ENCODE measurements around the gene AQP4. TPM values are rescaled to one million over a fixed set of nuclear protein-coding genes. Genes with fewer than 3 reads are reported as not detected.

AQP4 gene, protein sequence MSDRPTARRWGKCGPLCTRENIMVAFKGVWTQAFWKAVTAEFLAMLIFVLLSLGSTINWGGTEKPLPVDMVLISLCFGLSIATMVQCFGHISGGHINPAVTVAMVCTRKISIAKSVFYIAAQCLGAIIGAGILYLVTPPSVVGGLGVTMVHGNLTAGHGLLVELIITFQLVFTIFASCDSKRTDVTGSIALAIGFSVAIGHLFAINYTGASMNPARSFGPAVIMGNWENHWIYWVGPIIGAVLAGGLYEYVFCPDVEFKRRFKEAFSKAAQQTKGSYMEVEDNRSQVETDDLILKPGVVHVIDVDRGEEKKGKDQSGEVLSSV
- total RNA-seq: not detected

GRCh38 chr18:26865557-26865956, at the start of gene AQP4:
AQP4 (minus strand) TSS chr18:26865707; CDS start chr18:26865689, 18 bp downstream.
- ChIA-PET POLR2A (no interaction called here), CTCF (no interaction called here)

- CTCF ChIA-PET: no interaction called here
- POLR2A ChIA-PET: no interaction called here
Observed at GRCh38 chr18:26911840-26912239, 46.3 kb upstream of the AQP4 start.

DNA sequence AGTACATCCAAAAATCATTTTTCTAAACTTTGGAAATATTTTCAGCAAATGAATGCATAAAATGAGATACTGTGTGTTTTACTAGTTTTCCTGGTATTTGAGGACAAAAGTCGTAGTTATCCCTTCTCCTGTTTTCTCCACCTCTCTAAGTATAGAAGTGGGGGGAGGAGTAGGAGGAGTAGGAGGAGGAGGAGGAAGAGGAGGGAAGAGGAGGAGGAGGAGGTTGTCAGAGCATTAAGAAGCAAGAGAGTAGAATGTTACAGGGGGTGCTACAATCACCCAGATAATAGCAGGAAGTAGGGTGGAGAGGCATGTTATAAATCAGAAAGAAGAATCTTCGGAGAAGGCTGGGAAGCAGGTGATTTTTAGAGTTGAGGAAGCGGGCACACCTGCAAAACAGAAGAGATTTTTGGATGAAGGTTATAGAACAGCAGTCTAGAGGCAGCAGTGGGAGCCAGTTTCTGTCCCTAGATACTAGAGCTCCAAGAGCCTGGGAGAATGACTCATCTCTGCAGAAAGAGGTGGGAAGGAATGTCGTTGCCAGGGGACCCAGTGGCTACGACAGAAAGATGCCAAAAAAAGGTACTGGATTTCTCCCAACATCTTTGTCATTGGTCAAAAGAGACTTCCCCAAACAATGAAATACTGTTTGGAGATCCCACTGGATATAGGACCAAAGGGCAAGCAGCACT, 44.2 kb upstream of the AQP4 start:
- POLR2A ChIA-PET: no interaction called here
- CTCF ChIA-PET: no interaction called here

- POLR2A ChIA-PET: no interaction called here
- CTCF ChIA-PET: no interaction called here
Observed at GRCh38 chr18:26908906-26909305, 43.4 kb upstream of the AQP4 start.

DNA sequence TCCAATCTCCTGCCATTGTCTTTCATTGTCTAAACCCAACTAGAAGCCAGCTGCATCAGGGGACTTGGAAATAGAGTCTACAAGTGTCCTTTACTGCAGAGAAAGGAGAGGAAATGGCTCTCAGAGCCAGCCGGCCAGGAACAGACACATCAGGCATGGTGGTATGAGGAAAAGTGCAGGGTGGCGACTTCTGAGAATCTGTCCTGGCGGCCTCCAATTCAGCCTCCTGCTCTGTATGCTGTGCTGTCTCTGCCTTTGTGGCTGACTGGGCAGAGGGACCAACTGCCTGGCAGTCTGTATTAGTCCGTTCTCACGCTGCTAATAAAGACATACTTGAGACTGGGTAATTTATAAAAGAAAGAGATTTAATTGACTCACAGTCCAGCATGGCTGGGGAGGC, 36.8 kb upstream of the AQP4 start:
- POLR2A ChIA-PET: no interaction called here
- CTCF ChIA-PET: no interaction called here

DNA sequence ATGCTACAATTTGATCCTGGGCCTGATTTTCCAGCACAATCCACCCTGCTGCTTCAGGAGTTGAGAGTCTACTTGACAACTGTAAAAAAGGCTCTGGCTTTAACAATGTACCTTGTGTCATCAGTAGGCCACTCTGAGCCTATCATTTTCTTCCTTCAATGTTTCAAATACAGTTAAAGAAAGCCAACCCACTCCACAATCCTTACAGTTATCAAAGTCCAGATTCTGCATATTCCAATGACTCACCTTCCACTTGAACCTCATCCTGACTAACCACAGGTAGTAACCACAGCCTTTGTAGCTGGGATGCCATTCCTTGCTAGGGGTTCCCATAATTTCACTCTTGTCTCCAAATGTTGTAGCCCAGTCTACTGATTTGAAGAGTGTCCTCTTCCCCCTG, 35.5 kb upstream of the AQP4 start:
- POLR2A ChIA-PET: no interaction called here
- CTCF ChIA-PET: no interaction called here

GRCh38 chr18:26894426-26894825, 28.9 kb upstream of the AQP4 start:
- POLR2A ChIA-PET: no interaction called here
- CTCF ChIA-PET: no interaction called here

DNA sequence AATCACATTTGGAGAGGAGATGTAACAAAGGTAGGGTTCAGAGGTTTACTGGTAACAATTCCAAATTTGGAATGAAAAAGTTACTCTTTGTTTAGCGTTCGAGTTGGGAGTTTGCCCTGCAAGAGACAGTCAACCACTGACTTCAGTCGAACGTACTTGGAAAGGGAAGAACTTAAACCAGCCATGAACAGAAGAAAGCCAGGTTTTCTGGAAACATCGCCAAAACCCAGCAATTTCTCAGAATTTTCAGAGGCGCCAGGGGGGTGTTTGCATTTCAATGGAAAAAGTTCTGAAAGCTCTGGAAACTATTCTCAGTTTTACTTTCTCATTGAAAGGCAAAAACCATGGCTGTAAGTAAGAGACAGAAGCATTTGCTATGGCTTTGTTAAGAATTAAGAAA, 28.5 kb upstream of the AQP4 start:
- ChIA-PET CTCF (no interaction called here), POLR2A (no interaction called here)

GRCh38 chr18:26888259-26888658, 22.8 kb upstream of the AQP4 start:
- ChIA-PET CTCF (no interaction called here), POLR2A (no interaction called here)

DNA sequence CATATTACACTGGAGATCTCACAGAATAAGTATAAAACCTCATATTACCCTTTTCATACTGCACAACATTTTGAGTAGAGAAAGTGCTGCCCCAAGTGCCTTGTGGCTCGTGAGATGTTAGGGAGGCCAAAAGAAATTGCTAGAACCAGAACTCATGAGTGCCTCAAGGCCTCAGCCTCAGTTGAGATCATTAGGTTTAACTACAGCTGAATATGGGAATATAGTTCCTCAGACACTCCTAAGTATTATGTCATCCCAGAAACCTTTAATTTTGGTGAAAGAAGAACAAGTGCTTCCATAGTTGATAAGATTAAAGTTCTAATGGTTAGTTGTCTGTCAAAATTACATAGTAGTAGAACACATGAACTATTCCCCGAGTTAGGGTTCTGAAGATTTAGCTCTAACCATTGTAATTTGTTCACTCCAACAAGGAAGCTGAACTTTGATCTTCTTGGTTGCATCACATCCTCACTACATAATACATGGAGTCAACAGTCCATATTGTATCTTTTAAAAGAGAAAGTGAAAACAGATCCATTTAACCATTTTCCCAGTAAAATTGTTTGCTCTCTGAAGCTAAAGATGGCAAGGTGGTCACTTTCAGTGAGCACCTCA, 9.6 kb upstream of the AQP4 start:
- POLR2A ChIA-PET: no interaction called here
- CTCF ChIA-PET: no interaction called here

GRCh38 chr18:26874283-26874682, 8.8 kb upstream of the AQP4 start:
- ChIA-PET CTCF (no interaction called here), POLR2A (no interaction called here)

DNA sequence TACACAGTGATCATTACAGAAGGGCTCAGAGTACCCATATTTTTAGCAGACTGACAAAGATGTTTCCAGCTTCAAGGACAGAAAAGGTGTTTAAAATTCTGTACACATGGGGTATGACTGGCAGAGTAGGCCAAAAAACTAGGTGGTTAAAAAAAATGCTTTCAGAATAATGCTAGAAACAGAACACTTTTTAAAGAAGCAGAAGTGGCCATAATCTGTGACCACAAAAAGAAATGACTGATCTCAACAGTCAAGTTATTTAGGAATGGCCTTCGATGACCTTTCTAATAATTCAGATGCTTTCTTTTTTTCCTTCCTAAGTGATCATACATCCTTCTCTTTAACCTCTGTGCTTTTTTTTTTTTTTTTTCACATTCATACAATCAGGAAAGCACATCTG, 4.1 kb upstream of the AQP4 start:
- CTCF ChIA-PET: no interaction called here
- POLR2A ChIA-PET: no interaction called here

DNA sequence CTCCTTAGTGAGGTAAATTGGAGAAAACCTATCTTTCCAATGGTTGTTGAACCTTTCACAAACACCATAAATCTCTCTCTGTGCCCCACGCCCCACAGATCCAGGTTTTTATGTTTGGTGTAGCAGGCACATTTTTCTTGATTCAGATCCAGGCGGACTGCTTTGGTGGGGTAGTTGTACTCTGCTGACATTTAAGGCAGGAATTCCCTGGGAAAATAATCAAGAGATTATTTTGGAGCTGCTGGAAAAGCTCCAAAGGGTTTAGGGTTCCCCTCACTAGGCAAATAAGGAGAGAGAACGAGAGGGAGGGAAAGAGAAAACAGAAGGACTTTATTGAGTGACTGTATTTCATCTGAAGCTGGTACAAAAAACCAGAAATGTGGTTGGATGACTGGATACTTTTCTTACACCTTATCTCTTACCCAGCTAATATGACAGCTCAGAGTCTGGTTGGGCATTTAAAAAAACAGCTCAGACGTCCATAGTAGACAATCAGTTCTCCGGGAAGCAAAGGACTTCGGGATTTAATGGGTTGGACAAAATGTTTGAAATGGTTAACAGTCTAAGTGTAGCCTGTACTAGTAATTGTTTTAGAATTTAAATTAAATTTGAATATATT, 3.6 kb upstream of the AQP4 start:
- ChIA-PET POLR2A (no interaction called here), CTCF (no interaction called here)

DNA sequence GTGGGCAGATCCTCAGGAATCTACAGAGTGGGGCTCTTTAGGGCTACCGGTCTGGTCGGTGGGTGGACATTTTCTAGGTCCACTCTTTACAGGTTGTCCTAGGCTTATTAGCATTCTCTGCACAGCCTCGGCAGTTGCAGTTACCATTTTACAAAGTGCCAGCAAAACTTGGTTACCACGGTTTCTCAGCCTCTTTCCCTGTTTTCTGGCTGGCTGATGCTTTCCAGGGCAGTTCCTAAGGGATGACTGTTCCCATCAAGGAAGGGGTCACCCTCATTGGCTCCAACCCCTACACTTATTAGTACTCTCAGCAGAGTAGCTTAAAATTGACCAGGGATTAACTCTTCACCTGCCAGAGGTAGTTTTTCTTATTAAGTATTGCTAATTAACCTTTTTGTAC, 2.0 kb upstream of the AQP4 start:
- POLR2A ChIA-PET: no interaction called here
- CTCF ChIA-PET: no interaction called here

DNA sequence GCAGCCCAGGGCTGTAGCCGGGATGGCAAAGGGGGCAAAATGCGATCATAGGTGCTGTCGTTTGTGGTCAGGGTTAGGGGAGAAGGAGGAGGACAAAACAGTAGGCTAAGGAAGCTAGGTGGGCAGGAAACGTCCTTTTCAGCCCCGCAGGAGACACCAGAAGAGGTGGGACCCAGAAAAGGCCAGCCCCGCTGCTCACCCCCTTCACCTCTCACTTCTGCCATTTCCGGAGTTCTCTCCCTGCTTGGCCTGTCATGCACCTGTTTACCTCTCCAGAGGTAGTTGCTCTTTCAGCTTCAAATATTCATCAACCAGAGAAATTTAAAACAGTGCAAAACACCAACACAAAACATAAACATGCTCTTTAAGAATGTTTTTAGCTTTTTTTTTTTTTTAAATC, 849 bp downstream of the AQP4 start:
- CTCF ChIA-PET: no interaction called here

GRCh38 chr18:26863921-26864497, 1.5 kb downstream of the AQP4 start:
- CTCF ChIA-PET: no interaction called here
- POLR2A ChIA-PET: no interaction called here

More for the DNA sequence above, 849 bp downstream of the AQP4 start:
- POLR2A ChIA-PET: no interaction called here

DNA sequence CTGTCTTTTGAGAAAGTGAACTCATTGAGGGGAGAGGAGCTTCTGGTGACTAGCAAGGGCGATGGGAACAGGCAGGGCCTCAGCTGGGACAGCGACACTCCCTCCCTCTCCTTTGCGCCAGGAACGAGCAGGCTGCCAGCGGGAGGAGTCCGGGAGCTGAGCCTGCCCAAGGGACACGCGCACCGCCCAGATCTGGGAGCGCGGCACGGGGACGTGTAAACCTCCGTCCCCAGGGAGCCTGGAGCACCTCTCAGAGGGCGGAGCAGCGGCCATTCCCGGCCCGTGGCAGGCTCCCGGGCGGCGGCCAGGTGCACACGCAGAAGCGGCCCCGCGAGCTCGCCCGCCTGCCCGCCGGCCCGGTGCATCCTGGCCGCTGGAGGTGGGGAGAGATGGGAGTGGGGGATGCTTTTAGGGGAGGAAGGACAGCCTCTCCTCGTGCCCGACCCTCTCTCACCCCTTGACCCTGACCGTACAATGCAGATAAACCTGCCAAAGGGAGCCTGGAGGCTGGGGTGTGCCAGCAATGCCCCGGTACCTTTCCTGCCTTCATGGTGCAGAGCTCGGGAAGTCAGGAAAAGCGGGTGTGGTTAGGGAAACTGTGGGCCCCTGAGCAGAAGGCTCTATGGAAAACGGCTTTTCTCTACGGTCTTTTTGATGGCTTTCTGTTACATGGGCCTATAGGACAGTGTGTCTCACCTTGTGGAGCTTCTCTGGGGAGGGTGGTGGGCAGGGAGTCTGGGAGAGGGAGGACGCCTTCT, 2.2 kb downstream of the AQP4 start:
- ChIA-PET CTCF (no interaction called here), POLR2A (no interaction called here)

DNA sequence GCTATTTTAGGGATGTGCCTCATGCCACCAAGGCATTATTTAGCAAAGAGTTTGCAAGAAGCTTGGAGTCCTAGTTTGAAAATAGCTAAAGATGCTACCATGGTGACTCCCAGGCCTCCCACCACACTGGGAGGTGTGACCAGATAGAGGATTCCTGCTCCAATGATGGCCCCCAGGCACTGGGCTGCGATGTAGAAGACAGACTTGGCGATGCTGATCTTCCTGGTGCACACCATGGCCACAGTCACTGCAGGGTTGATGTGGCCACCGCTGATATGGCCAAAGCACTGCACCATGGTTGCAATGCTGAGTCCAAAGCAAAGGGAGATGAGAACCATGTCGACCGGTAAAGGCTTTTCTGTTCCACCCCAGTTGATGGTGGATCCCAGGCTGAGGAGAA, 3.4 kb downstream of the AQP4 start:
- ChIA-PET POLR2A (no interaction called here), CTCF (no interaction called here)

- CTCF ChIA-PET: no interaction called here
- POLR2A ChIA-PET: no interaction called here
Observed at GRCh38 chr18:26854292-26854881, 11.1 kb downstream of the AQP4 start.

DNA sequence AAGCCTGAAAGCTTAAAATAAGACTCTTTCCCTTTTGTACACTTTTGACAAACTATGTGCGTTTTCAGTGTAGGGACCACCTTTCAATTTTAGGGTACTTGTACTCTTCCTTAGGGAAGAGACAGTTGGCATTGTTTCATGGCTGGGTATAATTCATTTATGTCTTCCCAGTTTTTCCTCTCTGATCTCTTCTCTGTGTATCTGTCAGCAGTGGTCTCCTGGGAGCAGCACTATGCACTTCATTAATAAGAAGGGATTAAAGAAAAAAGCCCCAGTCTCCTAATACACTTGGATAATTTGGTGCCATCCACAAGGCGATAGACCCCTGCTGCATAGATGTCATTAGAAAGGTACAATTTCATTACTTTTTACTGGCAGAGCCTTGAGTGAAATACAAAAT, 12.1 kb downstream of the AQP4 start:
- ChIA-PET CTCF (no interaction called here), POLR2A (no interaction called here)

Measured in activated CD8-positive, alpha-beta memory T cell treated with anti-CD3 and anti-CD28 coated beads for 36 hours (primary cell).